Measurements from ENCODE around the gene JMJD6.

JMJD6 gene

DNA sequence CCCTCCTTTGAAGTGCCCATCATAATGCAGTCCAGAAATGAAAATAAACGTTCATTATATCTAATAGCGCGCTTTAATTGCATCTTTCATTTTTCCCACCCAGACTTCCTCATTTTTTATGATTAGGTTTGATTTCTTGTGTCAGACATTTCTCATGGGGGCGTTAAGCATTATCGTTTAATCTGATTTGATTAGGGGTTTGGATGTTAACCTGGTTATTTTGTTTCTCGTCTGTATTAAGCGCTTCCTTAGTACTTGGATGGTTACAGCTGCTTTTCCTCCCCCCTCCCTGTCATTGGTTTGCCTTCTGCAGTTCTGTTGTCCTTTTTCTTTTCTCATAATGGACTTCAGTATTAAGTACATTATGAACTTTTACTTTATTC lies 12.1 kb upstream of the JMJD6 start:
- peak overlapping the region; percentile 88 for H3K27ac ChIP-seq (ENCODE audit: poor library complexity, severe bottlenecking)
- DNase-seq (ENCODE audit: low spot score) (no peak), ATAC-seq (ENCODE audit: low read depth) (no peak)
- peaks cover 62% of the 10 kb centered on the region for H3K36me3 ChIP-seq (ENCODE audit: low read depth)
- TF ChIP-seq, protein P1, sequence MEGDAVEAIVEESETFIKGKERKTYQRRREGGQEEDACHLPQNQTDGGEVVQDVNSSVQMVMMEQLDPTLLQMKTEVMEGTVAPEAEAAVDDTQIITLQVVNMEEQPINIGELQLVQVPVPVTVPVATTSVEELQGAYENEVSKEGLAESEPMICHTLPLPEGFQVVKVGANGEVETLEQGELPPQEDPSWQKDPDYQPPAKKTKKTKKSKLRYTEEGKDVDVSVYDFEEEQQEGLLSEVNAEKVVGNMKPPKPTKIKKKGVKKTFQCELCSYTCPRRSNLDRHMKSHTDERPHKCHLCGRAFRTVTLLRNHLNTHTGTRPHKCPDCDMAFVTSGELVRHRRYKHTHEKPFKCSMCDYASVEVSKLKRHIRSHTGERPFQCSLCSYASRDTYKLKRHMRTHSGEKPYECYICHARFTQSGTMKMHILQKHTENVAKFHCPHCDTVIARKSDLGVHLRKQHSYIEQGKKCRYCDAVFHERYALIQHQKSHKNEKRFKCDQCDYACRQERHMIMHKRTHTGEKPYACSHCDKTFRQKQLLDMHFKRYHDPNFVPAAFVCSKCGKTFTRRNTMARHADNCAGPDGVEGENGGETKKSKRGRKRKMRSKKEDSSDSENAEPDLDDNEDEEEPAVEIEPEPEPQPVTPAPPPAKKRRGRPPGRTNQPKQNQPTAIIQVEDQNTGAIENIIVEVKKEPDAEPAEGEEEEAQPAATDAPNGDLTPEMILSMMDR (IDR thresholded peaks at IDR 0.05; ENCODE audit: poor library complexity, severe bottlenecking) = no peak
- H3K4me3 ChIP-seq (ENCODE audit: severe bottlenecking) = peak overlapping the region; percentile 96
- H3K27me3 ChIP-seq (ENCODE audit: insufficient read depth, poor library complexity, severe bottlenecking) = no peaks in the 10 kb centered on the region
- no peaks in the 10 kb centered on the region for H3K9me3 ChIP-seq (ENCODE audit: severe bottlenecking)
- peaks cover 16% of the 10 kb centered on the region for H3K4me1 ChIP-seq (ENCODE audit: insufficient read depth, poor library complexity, severe bottlenecking)

DNA sequence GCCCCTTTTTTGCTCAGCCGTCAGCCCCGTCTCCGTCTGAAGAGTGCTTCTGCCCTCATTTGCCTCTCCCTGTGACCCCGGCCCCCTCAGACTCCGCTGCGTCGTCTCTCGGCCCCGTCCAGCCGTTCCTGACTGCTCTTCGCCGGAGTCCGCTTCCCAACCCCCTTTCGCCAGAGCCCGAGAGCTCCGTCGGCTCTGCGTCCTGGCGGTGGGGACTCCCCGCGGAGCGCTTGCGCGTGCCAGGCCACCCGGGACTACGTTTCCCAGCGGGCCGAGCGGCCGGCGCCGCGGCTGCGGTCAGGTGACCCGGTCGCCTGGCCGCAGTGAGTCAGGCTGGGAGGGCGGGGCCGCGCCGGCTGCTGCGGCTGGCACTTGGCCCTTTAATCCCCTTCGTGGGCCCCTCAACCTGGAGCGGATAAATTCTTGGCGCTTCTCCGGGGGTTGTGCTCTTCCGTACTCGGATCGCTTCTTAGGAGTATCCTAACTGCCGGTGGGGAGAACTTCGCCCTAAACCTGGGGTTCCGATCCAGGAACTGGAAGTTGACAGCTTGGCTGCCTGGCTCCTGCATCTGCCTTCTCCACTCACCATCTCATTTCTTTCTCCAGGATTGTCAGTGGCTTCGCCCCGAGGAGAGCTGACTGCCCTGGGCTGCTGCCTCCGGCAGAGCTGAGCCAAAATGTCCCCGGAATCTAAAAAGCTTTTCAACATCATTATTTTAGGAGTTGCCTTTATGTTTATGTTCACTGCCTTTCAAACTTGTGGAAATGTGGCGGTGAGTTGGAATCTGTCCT lies 11.5 kb upstream of the JMJD6 start, which contains the start of gene MFSD11:
MFSD11 (plus strand) TSS at position 444 of the 792 bp plus-strand sequence; CDS start at position 678, 234 bp downstream.
- ATAC-seq (ENCODE audit: low read depth) (peak; percentile 70), DNase-seq (ENCODE audit: low spot score) (peak; percentile 94)
- Histone ChIP-seq H3K9me3 (ENCODE audit: severe bottlenecking) (no peaks in the 10 kb centered on the region), H3K27ac (ENCODE audit: poor library complexity, severe bottlenecking) (peak within 1 kb of the TSS; percentile 88), H3K4me1 (ENCODE audit: insufficient read depth, poor library complexity, severe bottlenecking) (peaks cover 22% of the 10 kb centered on the region), H3K27me3 (ENCODE audit: insufficient read depth, poor library complexity, severe bottlenecking) (no peaks in the 10 kb centered on the region), H3K36me3 (ENCODE audit: low read depth) (peaks cover 62% of the 10 kb centered on the region), H3K4me3 (ENCODE audit: severe bottlenecking) (peak within 1 kb of the TSS; percentile 96)
- TF ChIP-seq, protein P1 (IDR thresholded peaks at IDR 0.05; ENCODE audit: poor library complexity, severe bottlenecking) = no peak

DNA sequence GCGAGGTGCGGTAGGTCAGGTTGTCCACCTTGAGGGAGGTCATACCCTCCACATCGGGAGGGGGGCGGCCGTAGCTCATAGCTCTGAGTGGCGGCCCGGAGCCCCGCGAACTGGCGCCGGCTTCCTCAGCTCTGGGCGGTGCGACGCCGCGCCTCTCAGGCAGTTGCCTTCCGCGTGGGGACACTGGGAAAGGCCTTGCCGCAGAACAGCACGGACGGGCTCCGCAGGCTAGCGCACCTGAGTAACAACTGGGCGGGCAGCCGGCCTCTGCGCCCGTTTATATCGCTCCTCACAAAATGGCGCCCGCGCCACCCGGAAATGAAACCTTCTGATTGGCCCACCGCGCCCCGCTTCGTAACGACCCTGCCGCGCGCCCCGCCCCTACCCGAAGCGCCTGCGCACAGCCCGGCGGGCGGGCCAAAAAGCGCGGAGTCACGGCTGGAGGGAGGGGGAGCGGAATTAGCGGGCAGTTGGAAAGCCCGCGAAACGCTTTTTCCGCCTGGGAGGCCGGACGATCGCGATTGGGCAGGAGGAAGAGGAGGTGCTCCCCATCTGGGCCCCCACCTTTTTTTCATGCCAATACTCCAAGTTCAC lies 10.8 kb upstream of the JMJD6 start, which contains the start of gene SRSF2:
SRSF2 (minus strand) TSS at position 250 of the 594 bp plus-strand sequence; CDS start at position 79, 171 bp downstream.
- TF ChIP-seq, protein P1 (IDR thresholded peaks at IDR 0.05; ENCODE audit: poor library complexity, severe bottlenecking) = no peak
- Histone ChIP-seq H3K27ac (ENCODE audit: poor library complexity, severe bottlenecking) (peak within 1 kb of the TSS; percentile 88), H3K27me3 (ENCODE audit: insufficient read depth, poor library complexity, severe bottlenecking) (no peaks in the 10 kb centered on the region), H3K4me3 (ENCODE audit: severe bottlenecking) (peak within 1 kb of the TSS; percentile 96), H3K36me3 (ENCODE audit: low read depth) (peaks cover 62% of the 10 kb centered on the region), H3K4me1 (ENCODE audit: insufficient read depth, poor library complexity, severe bottlenecking) (peaks cover 22% of the 10 kb centered on the region), H3K9me3 (ENCODE audit: severe bottlenecking) (no peaks in the 10 kb centered on the region)
- peak; percentile 99 for DNase-seq (ENCODE audit: low spot score)
- peak; percentile 70 for ATAC-seq (ENCODE audit: low read depth)

DNA sequence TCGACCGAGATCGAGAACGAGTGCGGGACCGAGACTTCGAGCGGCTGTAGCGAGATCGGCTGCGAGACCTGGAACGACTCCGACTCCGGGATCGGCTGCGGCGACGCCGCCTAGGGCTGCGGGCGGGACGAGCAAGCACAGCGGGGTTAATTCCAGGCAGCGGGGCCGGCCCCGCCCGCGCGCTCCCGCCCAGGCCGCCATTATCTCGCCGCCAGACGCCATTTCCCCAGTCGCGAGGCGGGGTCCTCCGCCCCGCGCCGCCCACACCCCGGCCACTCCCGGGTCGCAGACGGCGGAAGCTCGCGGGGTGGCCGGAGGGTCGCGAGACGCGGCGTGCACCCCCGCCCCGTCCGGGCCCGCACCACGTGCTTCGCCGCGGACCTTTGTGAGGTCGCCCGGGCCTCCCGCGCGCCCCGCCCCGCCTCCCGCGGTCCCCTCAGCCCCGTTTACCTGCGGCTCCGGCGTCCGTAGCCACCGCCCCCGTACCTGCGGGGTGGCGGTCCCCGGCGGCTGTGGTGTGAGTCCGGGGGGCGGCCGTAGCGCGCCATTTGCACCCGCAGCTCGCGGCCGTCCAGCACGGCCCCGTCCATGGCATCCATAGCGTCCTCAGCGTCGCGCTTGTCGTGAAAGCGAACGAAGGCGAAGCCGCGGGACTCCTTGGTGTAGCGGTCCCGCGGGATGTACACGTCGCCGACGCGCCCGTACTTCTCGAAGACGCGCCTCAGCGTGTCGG lies 10.1 kb upstream of the JMJD6 start:
- ATAC-seq (ENCODE audit: low read depth) (0 out of 3 replicates have a peak, but pooled peaks have one; percentile 4), DNase-seq (ENCODE audit: low spot score) (no peak)
- Histone ChIP-seq H3K27ac (ENCODE audit: poor library complexity, severe bottlenecking) (peak overlapping the region; percentile 88), H3K4me3 (ENCODE audit: severe bottlenecking) (peak overlapping the region; percentile 96), H3K36me3 (ENCODE audit: low read depth) (peaks cover 62% of the 10 kb centered on the region), H3K27me3 (ENCODE audit: insufficient read depth, poor library complexity, severe bottlenecking) (no peaks in the 10 kb centered on the region), H3K4me1 (ENCODE audit: insufficient read depth, poor library complexity, severe bottlenecking) (peaks cover 22% of the 10 kb centered on the region), H3K9me3 (ENCODE audit: severe bottlenecking) (no peaks in the 10 kb centered on the region)
- TF ChIP-seq, protein P1 (IDR thresholded peaks at IDR 0.05; ENCODE audit: poor library complexity, severe bottlenecking) = no peak

All from RWPE2 (cell line).